HG03520 (cell line): ENCODE data around the gene TBCD.

Source experiments
- ATAC-seq: cut with Tn5 transposase; IDR thresholded peaks from one replicate; pipeline ENCODE4 v1.9.1; 2021; ENCODE audit warnings: mild to moderate bottlenecking, moderate library complexity; ENCODE audit not compliant: unreplicated experiment

The TBCD gene

DNA sequence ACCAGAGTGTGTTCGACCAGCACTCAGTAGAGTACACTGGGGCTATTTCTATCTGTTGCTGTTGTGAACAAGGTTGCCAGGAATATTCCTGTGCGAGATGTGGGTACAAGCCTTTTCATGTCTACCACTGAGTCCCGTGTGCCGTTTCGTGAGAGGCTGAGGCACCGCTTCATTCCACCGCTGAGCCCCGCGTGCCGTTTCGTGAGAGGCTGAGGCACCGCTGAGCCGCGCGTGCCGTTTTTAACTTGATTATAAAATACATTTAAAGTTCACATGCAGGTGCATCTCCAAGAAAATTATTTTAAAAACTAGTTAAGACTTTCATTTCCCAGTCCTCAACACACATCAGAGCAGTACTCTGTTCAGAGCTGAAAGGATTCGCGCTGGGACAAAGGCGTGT, 166.6 kb downstream of the TBCD start:
- no peak for ATAC-seq

- no peak for ATAC-seq
These were observed 168.3 kb downstream of the TBCD start for GRCh38 chr17:82920150-82920549.

- ATAC-seq = no peak
These were observed 168.8 kb downstream of the TBCD start for GRCh38 chr17:82920715-82921114.

DNA sequence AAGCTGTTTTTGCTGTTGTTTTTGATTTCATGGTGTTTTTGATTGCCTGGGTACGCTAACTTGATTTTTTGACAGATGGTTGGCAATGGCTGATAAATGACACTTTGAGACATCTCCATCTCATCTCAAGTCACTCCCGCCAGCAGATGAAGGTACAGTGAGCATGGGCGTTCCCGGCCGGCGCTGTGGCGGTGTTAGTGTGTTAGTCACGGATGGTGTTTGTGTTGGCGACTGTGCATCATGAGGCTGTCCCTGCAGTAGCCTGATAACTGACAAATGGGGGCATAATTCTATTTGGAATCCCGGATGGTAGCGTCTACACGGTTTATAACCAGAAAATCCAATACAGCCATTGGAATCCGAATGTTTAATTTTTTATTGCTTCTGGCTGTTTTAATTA, 169.6 kb downstream of the TBCD start:
- no peak for ATAC-seq

DNA sequence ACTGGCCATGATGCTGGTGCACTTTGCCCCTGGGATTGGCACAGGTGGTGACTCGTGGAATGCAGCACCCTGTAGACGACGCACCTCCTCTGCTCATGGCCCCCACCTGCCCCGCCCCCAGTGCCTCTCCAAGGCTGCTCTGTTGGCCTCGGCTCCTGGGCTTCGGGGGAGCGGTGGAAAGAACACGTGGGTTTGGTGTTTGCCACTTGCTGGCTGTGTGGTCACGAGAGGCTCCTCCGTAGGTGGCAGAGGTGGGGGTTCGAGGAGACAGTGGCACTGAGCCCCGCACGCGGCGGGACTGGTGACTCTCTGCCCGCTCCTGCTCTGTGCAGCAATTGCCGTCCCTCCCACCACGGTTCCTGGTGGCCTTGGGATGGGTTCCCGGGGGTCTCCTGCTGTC, 170.8 kb downstream of the TBCD start:
- no peak for ATAC-seq

- ATAC-seq = no peak
These were observed 171.7 kb downstream of the TBCD start for GRCh38 chr17:82923366-82924113.

DNA sequence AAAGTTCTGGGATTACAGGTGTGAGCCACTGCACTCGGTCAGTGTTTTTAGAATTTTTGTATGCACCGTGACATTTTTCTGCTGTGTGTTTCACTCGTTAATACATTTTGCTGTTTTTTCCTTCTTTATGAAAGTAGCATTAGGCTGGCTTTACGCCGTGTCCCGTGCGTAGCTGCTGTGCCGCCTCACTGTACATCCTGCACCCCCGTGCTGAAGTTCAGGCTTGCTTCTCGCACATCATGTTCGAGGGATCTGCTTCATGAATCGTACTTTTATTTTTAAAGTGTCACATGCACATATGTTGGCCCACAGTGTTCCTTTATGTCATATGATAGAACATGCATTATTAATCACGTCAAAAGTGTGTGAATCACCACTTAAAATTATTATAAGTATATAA, 172.3 kb downstream of the TBCD start:
- no peak for ATAC-seq

GRCh38 chr17:82924812-82925211, 172.9 kb downstream of the TBCD start:
- ATAC-seq = no peak

- no peak for ATAC-seq
These were observed 173.5 kb downstream of the TBCD start for GRCh38 chr17:82925336-82925735.

GRCh38 chr17:82926081-82926480, 174.2 kb downstream of the TBCD start:
- ATAC-seq = no peak

- no peak for ATAC-seq
These were observed 174.9 kb downstream of the TBCD start for GRCh38 chr17:82926716-82927115.

DNA sequence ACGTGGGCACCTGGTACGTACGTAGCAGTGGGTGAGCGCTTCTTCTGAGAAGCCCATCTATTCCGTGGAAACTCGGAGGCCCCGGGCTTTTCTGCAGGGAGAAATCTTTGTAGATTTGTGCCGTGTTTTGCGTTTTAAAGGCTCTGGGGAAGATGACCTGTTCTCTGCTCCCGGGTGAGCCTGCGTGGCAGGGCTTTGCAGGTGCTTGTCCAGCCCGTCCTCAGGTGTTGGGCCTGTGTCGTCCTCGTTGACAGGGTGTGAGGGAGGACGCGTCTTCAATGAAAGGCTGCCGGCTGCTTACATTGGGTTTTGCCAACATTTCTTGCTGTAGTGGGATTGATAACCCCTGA, 175.4 kb downstream of the TBCD start:
- no peak for ATAC-seq

DNA sequence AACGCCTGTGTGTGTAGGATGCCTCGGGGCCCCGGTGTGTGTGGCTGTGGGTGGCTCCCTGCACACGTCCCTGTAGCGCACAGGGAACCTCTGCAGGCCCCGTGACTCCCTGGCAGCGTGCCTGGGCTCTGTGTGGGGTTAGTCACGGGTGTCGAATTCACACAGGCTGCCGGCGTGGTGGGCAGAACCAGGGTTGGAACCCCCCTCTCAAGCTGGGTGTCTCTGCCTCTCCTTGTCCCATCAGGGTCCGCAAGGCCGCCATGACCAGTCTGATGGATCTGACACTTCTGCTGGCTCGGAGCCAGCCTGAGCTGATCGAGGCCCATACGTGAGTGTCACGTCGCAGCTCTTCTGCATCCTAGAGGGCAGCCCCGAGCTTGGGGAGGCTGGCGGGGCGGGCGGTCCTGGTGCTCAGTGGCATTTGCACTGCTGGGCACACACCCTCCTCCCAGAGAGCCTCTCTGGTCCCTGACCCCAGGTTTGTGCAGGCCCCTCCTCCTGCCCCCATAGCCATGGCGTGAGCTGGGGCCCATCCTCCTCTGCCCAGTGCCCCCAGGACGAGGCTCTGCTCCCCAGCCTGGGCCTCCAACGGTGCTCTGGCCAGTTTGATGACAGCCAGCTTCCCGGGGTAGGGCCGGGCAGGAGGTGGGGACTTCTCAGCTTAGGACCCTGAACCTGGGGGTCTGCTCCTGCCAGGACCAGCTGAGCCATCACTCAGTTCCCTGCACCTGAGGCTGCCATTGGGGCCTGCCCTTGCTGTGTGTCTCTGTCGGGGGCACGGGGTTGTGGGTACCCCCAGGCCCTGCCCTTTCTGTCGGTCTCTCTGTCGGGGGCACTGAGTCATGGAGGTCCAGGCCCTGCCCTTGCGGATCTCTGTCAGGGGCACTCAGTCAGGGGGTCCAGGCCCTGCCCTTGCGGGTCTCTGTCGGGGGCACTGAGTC, 176.1 kb downstream of the TBCD start:
- ATAC-seq = no peak

- no peak for ATAC-seq
These were observed 177.3 kb downstream of the TBCD start for GRCh38 chr17:82929011-82929622.

- no peak for ATAC-seq
These were observed 177.8 kb downstream of the TBCD start for GRCh38 chr17:82929676-82930042.

GRCh38 chr17:82930043-82930923, 178.4 kb downstream of the TBCD start:
- no peak for ATAC-seq

DNA sequence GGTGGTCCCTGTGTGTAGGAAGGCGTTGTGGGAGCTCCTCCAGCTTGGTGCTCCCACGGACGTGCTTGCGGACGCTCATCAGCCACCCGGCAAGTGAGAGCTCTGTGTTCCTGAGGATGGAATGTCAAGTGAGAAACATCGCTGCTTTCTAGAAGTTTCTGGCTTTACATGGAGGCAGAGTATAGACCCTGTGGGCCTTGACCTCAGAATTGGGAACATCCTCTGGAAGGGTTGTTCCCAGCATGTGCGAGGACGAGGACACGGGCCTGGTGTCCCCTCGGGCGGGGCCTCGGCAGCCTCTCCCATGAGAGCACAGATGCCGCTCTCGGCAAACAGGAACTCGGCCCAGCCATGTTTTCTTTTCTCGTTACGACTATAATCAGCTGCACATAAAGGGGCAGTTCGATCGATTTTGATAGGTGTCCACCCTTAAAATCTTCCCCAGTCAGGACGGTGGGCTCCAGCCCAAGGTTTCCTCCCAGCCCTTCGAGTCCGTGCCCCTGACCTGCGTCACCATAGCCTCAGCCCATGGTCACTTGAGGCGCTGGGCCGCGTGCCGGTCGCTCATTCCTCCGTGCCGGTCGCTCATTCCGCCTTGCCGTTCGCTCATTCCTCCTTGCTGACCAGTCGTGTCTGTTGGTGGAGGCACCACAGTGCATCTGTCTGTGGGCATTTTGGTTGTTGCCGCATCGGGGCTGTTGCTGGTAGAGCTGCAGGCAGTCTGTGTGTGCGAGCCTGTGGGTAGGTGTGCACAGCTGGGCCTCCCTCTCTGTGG, 179.2 kb downstream of the TBCD start:
- ATAC-seq = no peak

GRCh38 chr17:82931699-82932517, 180.0 kb downstream of the TBCD start:
- ATAC-seq = no peak
